IMR-90 (cell line): ENCODE results near the gene MTMR8. TPM values are rescaled to one million over a fixed set of nuclear protein-coding genes. Genes with fewer than 3 reads are reported as not detected.

ENCODE experiments used
- ATAC-seq: fragments of 200-7000 bp; cut with Tn5 transposase; 2 replicates; pipeline ENCODE4 v1.9.1; 2020; ENCODE audit warnings: low read depth, mild to moderate bottlenecking, moderate library complexity
- BruUV-seq: library from RNA; stranded (reverse); fragments of 400-500 nt; replicated peaks from 2 replicates; lab custom pipeline; 2021; lab: Mats Ljungman, UMichigan
- CTCF ChIA-PET: fragments of 300-600 bp; formaldehyde crosslinking; extraction: SDS; loops from one replicate; lab custom pipeline; 2021; ENCODE audit warnings: antibody characterized with exemption; lab: Yijun Ruan, JAX
- POLR2A ChIA-PET: fragments of 300-600 bp; sonication (Branson Sonifier 250); formaldehyde crosslinking; loops from one replicate; lab custom pipeline; 2022; ENCODE audit warnings: antibody characterized with exemption; ENCODE audit not compliant: unreplicated experiment; lab: Charles Lee
- DNase-seq: peaks from one replicate; pipeline ENCODE4 v3.0.0; 2013
- H2AFZ ChIP-seq: replicated peaks from 2 replicates; pipeline ENCODE3; 2013; ENCODE audit warnings: low read length, mild to moderate bottlenecking; ENCODE audit not compliant: poor library complexity
- H2AK5ac ChIP-seq: 2 replicates; pipeline ENCODE4 v1.6.1; 2013; ENCODE audit warnings: low read depth, low read length, inconsistent platforms
- H2AK9ac ChIP-seq: replicated peaks from 2 replicates; pipeline ENCODE3; 2013; ENCODE audit warnings: mild to moderate bottlenecking, low read depth, low read length, moderate library complexity; ENCODE audit not compliant: poor library complexity
- H2BK120ac ChIP-seq: 2 replicates; pipeline ENCODE4 v1.6.1; 2013; ENCODE audit warnings: low read depth, low read length, inconsistent platforms
- H2BK15ac ChIP-seq: 3 replicates; pipeline ENCODE4 v1.6.1; 2013; ENCODE audit warnings: low read depth, low read length, inconsistent platforms
- H2BK20ac ChIP-seq: 2 replicates; pipeline ENCODE4 v1.6.1; 2013; ENCODE audit warnings: low read depth, mild to moderate bottlenecking, inconsistent platforms, low read length, moderate library complexity
- H2BK5ac ChIP-seq: 2 replicates; pipeline ENCODE4 v1.6.1; 2013; ENCODE audit warnings: mild to moderate bottlenecking, low read depth, low read length, inconsistent platforms; ENCODE audit not compliant: poor library complexity, severe bottlenecking
- H3K14ac ChIP-seq: replicated peaks from 2 replicates; pipeline ENCODE4 v1.6.1; 2013; ENCODE audit warnings: low read depth, low read length, inconsistent platforms
- H3K18ac ChIP-seq: 2 replicates; pipeline ENCODE4 v1.6.1; 2013; ENCODE audit warnings: low read depth, low read length, control low read depth
- H3K23ac ChIP-seq: 2 replicates; pipeline ENCODE4 v1.6.1; 2013; ENCODE audit warnings: low read depth, low read length, inconsistent platforms
- H3K27ac ChIP-seq: 2 replicates; pipeline ENCODE4 v1.5.1; 2013; ENCODE audit warnings: mild to moderate bottlenecking, control low read depth, low read length; ENCODE audit not compliant: insufficient read depth
- H3K27me3 ChIP-seq: 2 replicates; pipeline ENCODE4 v1.6.1; 2013; ENCODE audit warnings: low read length; ENCODE audit not compliant: control insufficient read depth, insufficient read depth
- H3K36me3 ChIP-seq: 2 replicates; pipeline ENCODE4 v1.6.1; 2013; ENCODE audit warnings: low read length, mixed read lengths; ENCODE audit not compliant: control insufficient read depth, insufficient read depth
- H3K4ac ChIP-seq: 2 replicates; pipeline ENCODE4 v1.6.1; 2013; ENCODE audit warnings: low read depth, low read length, inconsistent platforms
- H3K4me1 ChIP-seq: 2 replicates; pipeline ENCODE4 v1.6.1; 2013; ENCODE audit warnings: low read length, mixed read lengths; ENCODE audit not compliant: control insufficient read depth, insufficient read depth
- H3K4me2 ChIP-seq: 2 replicates; pipeline ENCODE4 v1.6.1; 2013; ENCODE audit warnings: low read depth, mild to moderate bottlenecking, control low read depth, low read length, moderate library complexity
- H3K4me3 ChIP-seq: 2 replicates; pipeline ENCODE4 v1.5.1; 2013; ENCODE audit warnings: low read depth, mild to moderate bottlenecking, control low read depth, low read length, moderate library complexity; ENCODE audit not compliant: insufficient read depth
- H3K56ac ChIP-seq: 2 replicates; pipeline ENCODE4 v1.6.1; 2013; ENCODE audit warnings: low read length, inconsistent platforms; ENCODE audit not compliant: insufficient read depth; ENCODE audit errors: extremely low read depth
- H3K79me1 ChIP-seq, 2 experiments: 2 replicates each; pipeline ENCODE4 v1.6.1; 2013; ENCODE audit warnings: low read length in 2 of 2, inconsistent platforms in 1 of 2, low read depth in 1 of 2
- H3K9ac ChIP-seq: 2 replicates; pipeline ENCODE4 v1.6.1; 2013; ENCODE audit warnings: low read depth, low read length, control low read depth
- H3K9me1 ChIP-seq: 2 replicates; pipeline ENCODE4 v1.6.1; 2013; ENCODE audit warnings: low read length, inconsistent platforms; ENCODE audit not compliant: insufficient read depth
- H3K9me3 ChIP-seq: 2 replicates; pipeline ENCODE4 v1.6.1; 2013; ENCODE audit warnings: low read length; ENCODE audit not compliant: control insufficient read depth, insufficient read depth
- H4K20me1 ChIP-seq: 2 replicates; pipeline ENCODE4 v1.6.1; 2013; ENCODE audit warnings: low read length, inconsistent platforms; ENCODE audit not compliant: insufficient read depth
- H4K5ac ChIP-seq: 2 replicates; pipeline ENCODE4 v1.6.1; 2013; ENCODE audit warnings: mild to moderate bottlenecking, low read depth, low read length, control low read depth
- H4K8ac ChIP-seq, 2 experiments: 2 replicates each; pipeline ENCODE4 v1.6.1; 2013; ENCODE audit warnings: low read depth in 2 of 2, low read length in 2 of 2, control low read depth in 1 of 2, inconsistent platforms in 1 of 2
- H4K91ac ChIP-seq: 2 replicates; pipeline ENCODE4 v1.6.1; 2013; ENCODE audit warnings: low read depth, low read length, inconsistent platforms; ENCODE audit not compliant: insufficient read depth
- BHLHE40 ChIP-seq: fragments of 150-350 bp; IDR thresholded peaks from 2 replicates; pipeline ENCODE4 v1.6.1; 2016; ENCODE audit warnings: mild to moderate bottlenecking, low read depth, low read length
- CEBPB ChIP-seq: IDR thresholded peaks from 2 replicates; pipeline ENCODE4 v1.6.1; 2012; ENCODE audit warnings: low read depth, low read length, improper control_type of control experiment
- CHD1 ChIP-seq: IDR thresholded peaks from 2 replicates; pipeline ENCODE4 v1.6.1; 2012; ENCODE audit warnings: low read depth, low read length, improper control_type of control experiment
- CTCF ChIP-seq: conservative IDR thresholded peaks from 2 replicates; pipeline ENCODE4 v1.5.1; 2012; ENCODE audit warnings: mild to moderate bottlenecking, low read depth, low read length, improper control_type of control experiment
- ELK1 ChIP-seq: fragments of 150-350 bp; IDR thresholded peaks from 2 replicates; pipeline ENCODE4 v1.6.1; 2016; ENCODE audit warnings: low read depth, mild to moderate bottlenecking, low read length, moderate library complexity, borderline replicate concordance
- FOS ChIP-seq: fragments of 150-350 bp; IDR thresholded peaks from 2 replicates; pipeline ENCODE4 v1.6.1; 2016; ENCODE audit warnings: low read depth, low read length
- MAFK ChIP-seq: IDR thresholded peaks from 2 replicates; pipeline ENCODE4 v1.6.1; 2012; ENCODE audit warnings: low read depth, low read length, improper control_type of control experiment
- MAZ ChIP-seq: IDR thresholded peaks from 2 replicates; pipeline ENCODE4 v1.6.1; 2012; ENCODE audit warnings: low read depth, mild to moderate bottlenecking, low read length, improper control_type of control experiment, moderate library complexity, borderline replicate concordance
- MXI1 ChIP-seq: IDR thresholded peaks from 2 replicates; pipeline ENCODE4 v1.6.1; 2012; ENCODE audit warnings: low read depth, mild to moderate bottlenecking, low read length, moderate library complexity, borderline replicate concordance
- NFE2L2 ChIP-seq: fragments of 150-350 bp; IDR thresholded peaks from 2 replicates; pipeline ENCODE4 v1.6.1; 2016; ENCODE audit warnings: low read depth, mild to moderate bottlenecking, low read length
- POLR2A ChIP-seq: IDR thresholded peaks from 2 replicates; pipeline ENCODE4 v1.6.1; 2012; ENCODE audit warnings: mild to moderate bottlenecking, low read depth, low read length
- RAD21 ChIP-seq: IDR thresholded peaks from 2 replicates; pipeline ENCODE4 v1.6.1; 2012; ENCODE audit warnings: low read length, improper control_type of control experiment
- RCOR1 ChIP-seq: IDR thresholded peaks from 2 replicates; pipeline ENCODE4 v1.6.1; 2012; ENCODE audit warnings: mild to moderate bottlenecking, low read length, improper control_type of control experiment; ENCODE audit not compliant: insufficient replicate concordance
- RFX5 ChIP-seq: IDR thresholded peaks from 2 replicates; pipeline ENCODE4 v1.8.0; 2012; ENCODE audit warnings: low read depth, mild to moderate bottlenecking, low read length, moderate library complexity
- SMC3 ChIP-seq: fragments of 150-350 bp; IDR thresholded peaks from 2 replicates; pipeline ENCODE4 v1.6.1; 2016; ENCODE audit warnings: low read depth, mild to moderate bottlenecking, antibody characterized with exemption, low read length, moderate library complexity
- USF2 ChIP-seq: fragments of 150-350 bp; IDR thresholded peaks from 2 replicates; pipeline ENCODE4 v1.6.1; 2017; ENCODE audit warnings: mild to moderate bottlenecking, antibody characterized with exemption, low read length, low read depth
- WGBS, 2 experiments: methylation state at CpG; one replicate each; pipeline versions ENCODE4 v1.1.5 to v1.1.7; 2013; ENCODE audit warnings: missing lambda C conversion rate in 2 of 2; ENCODE audit not compliant: insufficient read length in 1 of 2; ENCODE audit errors: extremely low coverage in 2 of 2; 5-methylcytosine and 5-hydroxymethylcytosine counted together
- dilution Hi-C: fragments of 300-500 bp; cut with HindIII; formaldehyde crosslinking; loops from one replicate; pipeline ENCODE4 v1.14.3; 2018; ENCODE audit warnings: low sequenced_read_pairs; ENCODE audit not compliant: unreplicated experiment
- in situ Hi-C: fragments of 300-500 bp; cut with MboI; formaldehyde crosslinking; loops from 3 replicates; pipeline ENCODE4 v1.14.3; 2019; ENCODE audit warnings: low sequenced_read_pairs, inconsistent platforms, mixed read lengths
- intact Hi-C: fragments of 100-400 bp; cut with micrococcal nuclease; formaldehyde crosslinking; loops from 2 replicates; pipeline ENCODE4 v1.10.0; 2022
- polyA plus RNA-seq, 3 experiments: library from polyadenylated mRNA; depleted of rRNA; stranded (reverse); fragments of >200 nt; gene quantifications; 2 replicates each; pipeline ENCODE4 v1.2.3, GENCODE V29; 2012; ENCODE audit warnings: low replicate concordance in 1 of 3
- total RNA-seq: library from RNA; depleted of rRNA; stranded (reverse); fragments of >200 nt; gene quantifications from 2 replicates; pipeline ENCODE4 v1.2.3, GENCODE V29; 2012

The MTMR8 gene
- total and polyA plus RNA-seq, 2 of the 4 experiments (the other 2 are of a cell fraction): not detected

GRCh38 chrX:64313624-64314023 lies 81.6 kb downstream of the MTMR8 start:
- intact Hi-C loops (no loop called here), in situ Hi-C loops (no loop called here), dilution Hi-C loops (no loop called here)
- Histone ChIP-seq H3K4me3 (no peak overlapping the region), H2AFZ (no peak overlapping the region), H3K79me1 (no peaks in the 10 kb centered on the region), H2AK9ac (no peak overlapping the region), H3K4ac (no peak overlapping the region), H2BK120ac (no peak overlapping the region), H2BK5ac (no peak overlapping the region), H3K14ac (no peak overlapping the region), H3K27ac (no peak overlapping the region), H3K9me3 (peaks cover 9% of the 10 kb centered on the region; the same call in 1 of the 2 replicates), H4K91ac (no peak overlapping the region), H3K23ac (no peak overlapping the region), H2BK15ac (no peak overlapping the region), H3K4me1 (no peaks in the 10 kb centered on the region), H3K56ac (no peak overlapping the region), H4K20me1 (no peaks in the 10 kb centered on the region), H3K36me3 (no peaks in the 10 kb centered on the region), H3K4me2 (no peak overlapping the region), H3K18ac (no peak overlapping the region), H3K9me1 (no peaks in the 10 kb centered on the region), H3K27me3 (no peaks in the 10 kb centered on the region), H4K5ac (no peak overlapping the region), H2BK20ac (no peak overlapping the region), H2AK5ac (no peak overlapping the region), H4K8ac (no peak overlapping the region), H3K9ac (no peak overlapping the region)
- DNase-seq: no peak
- TF ChIP-seq BHLHE40: no peak
- TF ChIP-seq FOS: no peak
- TF ChIP-seq RCOR1: no peak
- TF ChIP-seq RAD21: no peak
- TF ChIP-seq ELK1: no peak
- no peak for TF ChIP-seq MAFK
- TF ChIP-seq CTCF: no peak
- no peak for TF ChIP-seq CHD1
- no peak for TF ChIP-seq MXI1
- no peak for TF ChIP-seq POLR2A
- no peak for TF ChIP-seq USF2
- TF ChIP-seq MAZ: no peak
- TF ChIP-seq RFX5: no peak
- no peak for TF ChIP-seq SMC3
- TF ChIP-seq NFE2L2: no peak
- no peak for TF ChIP-seq CEBPB
- POLR2A ChIA-PET: no interaction called here
- CTCF ChIA-PET: no interaction called here
- whole genome bisulfite sequencing, 2 experiments: no CpG with 5 or more reads among the region's 1 CpG
- BruUV-seq: no TSS peak
- ATAC-seq: no peak
